Cardiac muscle cell (in vitro differentiated cells and primary cell): ENCODE measurements around the gene GPRIN2. TPM values are rescaled to one million over a fixed set of nuclear protein-coding genes. Genes with fewer than 3 reads are reported as not detected.

Experiments used
- DNase-seq, 2 donors: peaks; one replicate each; pipeline versions ENCODE4 v3.0.0 to v3.0.0-alpha.2; 2010 to 2017; ENCODE audit warnings: low read depth in 1 of 2, low spot score in 1 of 2
- H3K27ac ChIP-seq: fragments of 200-600 bp; sonication (generic); 2 replicates; pipeline ENCODE4 v1.5.1; 2016
- H3K27me3 ChIP-seq: fragments of 200-600 bp; sonication (generic); 2 replicates; pipeline ENCODE4 v1.6.0; 2016; ENCODE audit warnings: control low read depth
- H3K36me3 ChIP-seq: fragments of 200-600 bp; sonication (generic); 2 replicates; pipeline ENCODE4 v1.5.1; 2016; ENCODE audit warnings: control low read depth
- H3K4me1 ChIP-seq: fragments of 200-600 bp; sonication (generic); 2 replicates; pipeline ENCODE4 v1.8.1; 2017; ENCODE audit warnings: low read depth, mild to moderate bottlenecking, mixed run types
- H3K4me3 ChIP-seq: fragments of 200-600 bp; sonication (generic); 2 replicates; pipeline ENCODE4 v1.5.1; 2016; ENCODE audit warnings: mild to moderate bottlenecking
- H3K9me3 ChIP-seq: fragments of 200-600 bp; sonication (generic); 2 replicates; pipeline ENCODE4 v1.5.1; 2017; ENCODE audit warnings: low read depth, mild to moderate bottlenecking, control low read depth
- polyA plus RNA-seq: library from polyadenylated mRNA; unstranded; fragments of >200 nt; fragmentation: Nextera tagmentation; extraction: Ambion mirVana; gene quantifications from 2 replicates; pipeline ENCODE4 v1.2.1, GENCODE V29; 2016
- total RNA-seq: library from RNA; depleted of rRNA; stranded (reverse); fragments of >200 nt; gene quantifications from 2 replicates; pipeline ENCODE4 v1.2.3, GENCODE V29; 2016
- TF ChIP-seq, protein P1 (sequence below): IDR thresholded peaks from 2 replicates; pipeline ENCODE4 v1.5.1; 2012; ENCODE audit warnings: low read depth, mild to moderate bottlenecking, low read length

Gene GPRIN2
- total and polyA plus RNA-seq, 2 experiments from 2014 or later = 3.3 to 9.1 TPM

DNA sequence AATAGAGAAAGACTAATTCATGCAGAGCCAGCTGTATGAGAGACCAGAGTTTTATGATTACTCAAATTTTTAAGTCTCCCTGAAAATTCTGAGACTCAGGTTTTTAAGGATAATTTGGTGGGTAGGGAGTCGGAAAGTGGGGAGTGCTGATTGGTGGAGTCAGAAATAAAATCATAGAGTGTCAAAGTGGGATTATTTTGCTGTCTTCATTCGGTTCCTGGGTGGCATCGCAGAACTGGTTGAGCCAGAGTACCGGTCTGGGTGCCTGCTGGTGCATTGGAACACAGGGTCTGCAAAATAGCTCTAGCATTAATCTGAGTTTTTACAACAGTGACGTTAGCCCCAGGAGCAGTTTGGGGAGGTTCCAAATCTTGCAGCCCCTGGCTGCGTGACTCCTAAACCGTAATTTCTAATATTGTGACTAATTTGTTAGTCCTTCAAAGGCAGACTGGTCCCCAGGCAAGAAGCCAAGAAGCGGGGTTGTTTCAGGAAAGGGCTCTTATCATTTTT is 32.4 kb downstream of the GPRIN2 start:
- Histone ChIP-seq H3K4me1 (no peaks in the 10 kb centered on the region), H3K9me3 (no peaks in the 10 kb centered on the region), H3K36me3 (no peaks in the 10 kb centered on the region), H3K27me3 (no peaks in the 10 kb centered on the region), H3K4me3 (no peak overlapping the region), H3K27ac (no peak overlapping the region)
- peak in 1 of 2 donors; percentile 94 for DNase-seq
- TF ChIP-seq, protein P1, sequence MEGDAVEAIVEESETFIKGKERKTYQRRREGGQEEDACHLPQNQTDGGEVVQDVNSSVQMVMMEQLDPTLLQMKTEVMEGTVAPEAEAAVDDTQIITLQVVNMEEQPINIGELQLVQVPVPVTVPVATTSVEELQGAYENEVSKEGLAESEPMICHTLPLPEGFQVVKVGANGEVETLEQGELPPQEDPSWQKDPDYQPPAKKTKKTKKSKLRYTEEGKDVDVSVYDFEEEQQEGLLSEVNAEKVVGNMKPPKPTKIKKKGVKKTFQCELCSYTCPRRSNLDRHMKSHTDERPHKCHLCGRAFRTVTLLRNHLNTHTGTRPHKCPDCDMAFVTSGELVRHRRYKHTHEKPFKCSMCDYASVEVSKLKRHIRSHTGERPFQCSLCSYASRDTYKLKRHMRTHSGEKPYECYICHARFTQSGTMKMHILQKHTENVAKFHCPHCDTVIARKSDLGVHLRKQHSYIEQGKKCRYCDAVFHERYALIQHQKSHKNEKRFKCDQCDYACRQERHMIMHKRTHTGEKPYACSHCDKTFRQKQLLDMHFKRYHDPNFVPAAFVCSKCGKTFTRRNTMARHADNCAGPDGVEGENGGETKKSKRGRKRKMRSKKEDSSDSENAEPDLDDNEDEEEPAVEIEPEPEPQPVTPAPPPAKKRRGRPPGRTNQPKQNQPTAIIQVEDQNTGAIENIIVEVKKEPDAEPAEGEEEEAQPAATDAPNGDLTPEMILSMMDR = no peak

DNA sequence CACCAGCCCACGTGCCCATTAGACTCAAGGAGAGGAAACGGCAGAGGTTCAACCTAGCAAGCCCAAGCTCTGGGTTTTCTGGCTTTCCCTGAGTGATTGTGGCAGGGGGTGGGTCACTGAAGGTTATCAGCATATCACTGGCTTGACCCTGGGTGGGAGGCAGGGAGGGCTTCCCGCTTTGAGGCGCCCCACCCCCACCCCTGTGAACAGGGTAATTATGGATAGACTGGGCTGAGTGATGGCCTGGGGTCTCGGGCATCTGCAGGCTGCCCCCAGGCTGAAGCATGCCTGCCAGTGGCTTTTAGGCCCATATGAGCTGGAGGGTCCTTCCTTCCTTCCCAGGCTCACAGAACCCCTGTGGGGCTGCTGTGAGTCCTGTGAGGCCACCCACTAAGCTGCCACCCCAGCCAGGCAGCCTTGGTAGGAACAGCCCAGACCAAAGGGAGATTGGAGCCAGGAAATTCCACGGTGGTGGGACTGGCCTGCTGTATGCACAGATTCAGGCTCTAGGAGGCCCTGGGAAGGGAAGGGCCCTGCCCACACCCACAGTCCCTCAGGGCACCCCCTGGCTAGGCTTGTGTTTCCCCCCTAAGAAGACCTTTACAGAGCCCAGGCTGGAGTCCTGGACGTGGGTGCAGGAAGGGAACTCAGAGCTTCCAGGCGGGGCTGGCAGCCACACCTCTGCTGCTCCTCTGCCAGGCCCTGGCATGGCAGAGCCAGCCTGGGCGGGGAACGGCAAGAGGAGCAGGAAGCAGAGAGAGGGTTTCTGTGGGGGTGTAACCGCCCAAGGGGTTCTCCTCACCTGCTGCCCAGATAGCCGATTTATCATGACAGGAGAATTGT is 33.1 kb downstream of the GPRIN2 start:
- no peaks in the 10 kb centered on the region for H3K36me3 ChIP-seq
- no peaks in the 10 kb centered on the region for H3K4me1 ChIP-seq
- H3K9me3 ChIP-seq = no peaks in the 10 kb centered on the region
- peak in 1 of 2 donors; percentile 70 for DNase-seq
- no peak overlapping the region for H3K27ac ChIP-seq
- TF ChIP-seq, protein P1 = no peak
- no peak overlapping the region for H3K4me3 ChIP-seq
- no peaks in the 10 kb centered on the region for H3K27me3 ChIP-seq

DNA sequence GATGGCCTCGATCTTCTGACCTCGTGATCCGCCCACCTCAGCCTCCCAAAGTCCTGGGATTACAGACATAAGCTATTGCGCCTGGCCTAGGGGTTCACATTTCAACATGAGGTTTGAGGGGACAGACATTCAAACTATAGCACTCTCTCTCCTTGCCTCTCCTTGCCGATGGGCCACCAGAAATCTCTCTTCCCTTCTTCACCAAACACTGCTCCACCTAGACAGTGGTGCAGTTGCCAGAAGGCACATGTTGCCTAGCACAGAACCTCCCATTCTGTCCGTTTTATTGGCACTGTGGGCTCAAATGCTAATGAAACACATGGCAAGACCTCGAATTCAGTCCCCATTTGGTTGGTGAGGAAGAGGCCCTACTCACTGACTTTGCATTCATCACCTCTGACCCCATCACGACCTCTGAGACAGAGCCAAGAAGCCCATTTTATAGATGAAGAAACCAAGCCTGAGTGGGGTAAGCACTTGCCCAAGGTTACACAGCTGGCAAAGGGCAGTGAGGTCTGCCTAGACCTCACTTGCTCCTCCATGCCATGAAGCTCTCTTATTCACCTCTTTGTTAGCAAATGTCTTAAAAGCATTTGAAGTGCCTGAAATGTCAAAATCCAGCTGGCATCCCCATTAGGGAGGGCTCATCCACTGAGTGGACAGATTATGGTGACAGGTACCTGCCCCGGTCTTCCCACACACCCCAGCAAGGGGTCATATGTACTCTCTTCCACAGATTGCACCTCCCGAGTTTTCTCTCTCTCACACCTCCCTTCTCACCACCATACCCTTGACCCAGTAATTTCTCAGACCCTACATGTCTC is 34.0 kb downstream of the GPRIN2 start:
- Histone ChIP-seq H3K27ac (no peak overlapping the region), H3K4me3 (no peak overlapping the region), H3K4me1 (no peaks in the 10 kb centered on the region), H3K36me3 (no peaks in the 10 kb centered on the region), H3K9me3 (no peaks in the 10 kb centered on the region), H3K27me3 (no peaks in the 10 kb centered on the region)
- DNase-seq = no peak
- TF ChIP-seq, protein P1 = no peak

DNA sequence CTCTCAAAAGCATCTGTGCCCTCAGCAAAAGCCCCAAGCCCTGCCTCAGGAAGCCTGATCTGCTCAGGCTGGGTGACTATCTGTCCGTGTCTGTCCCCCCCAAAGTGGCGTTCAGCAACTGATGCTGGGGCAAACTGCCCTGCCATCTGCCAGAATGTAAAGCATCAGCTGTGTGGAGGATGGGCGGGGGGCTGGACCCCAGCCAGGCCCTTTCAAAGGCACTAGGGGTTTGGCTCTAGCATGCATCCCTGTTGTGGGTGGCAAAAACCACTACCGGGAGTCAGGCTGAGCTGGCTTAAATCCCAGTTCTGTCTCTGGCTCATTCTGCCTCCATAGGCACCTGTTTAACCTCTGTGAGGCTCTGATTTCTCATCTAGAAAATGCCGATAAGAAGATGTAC is 35.5 kb downstream of the GPRIN2 start:
- Histone ChIP-seq H3K4me1 (no peaks in the 10 kb centered on the region), H3K27me3 (no peaks in the 10 kb centered on the region), H3K4me3 (no peak overlapping the region), H3K9me3 (no peaks in the 10 kb centered on the region), H3K27ac (no peak overlapping the region), H3K36me3 (no peaks in the 10 kb centered on the region)
- TF ChIP-seq, protein P1 = no peak
- peak in 1 of 2 donors; percentile 72 for DNase-seq

DNA sequence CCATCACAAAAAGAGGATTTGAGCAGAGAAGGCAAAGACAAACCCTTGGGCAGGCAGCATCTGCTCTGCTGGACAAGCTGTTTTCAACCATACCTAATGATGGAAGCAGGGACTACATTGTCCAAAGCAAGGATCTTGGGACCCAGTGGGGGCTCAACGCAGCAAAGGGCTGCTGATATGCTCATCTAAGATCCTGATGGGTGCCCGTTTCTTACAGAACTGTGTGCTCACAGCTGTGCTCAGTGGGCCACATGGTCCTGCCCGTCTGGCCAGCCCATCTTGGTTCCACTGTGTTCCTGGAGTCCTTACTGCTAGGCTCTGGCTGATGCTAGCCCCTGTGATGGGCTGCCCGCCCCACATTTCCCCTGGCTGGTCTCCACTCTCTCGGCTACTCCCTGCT is 36.1 kb downstream of the GPRIN2 start:
- Histone ChIP-seq H3K36me3 (no peaks in the 10 kb centered on the region), H3K27ac (no peak overlapping the region), H3K9me3 (no peaks in the 10 kb centered on the region), H3K27me3 (no peaks in the 10 kb centered on the region), H3K4me3 (no peak overlapping the region), H3K4me1 (no peaks in the 10 kb centered on the region)
- DNase-seq = no peak
- TF ChIP-seq, protein P1 = no peak
